H1 (cell line): ENCODE results near the gene GALNT18. TPM values are rescaled to one million over a fixed set of nuclear protein-coding genes. Genes with fewer than 3 reads are reported as not detected.

Experiments used
- CTCF ChIA-PET: fragments of 300-600 bp; sonication (Branson Sonifier 250); formaldehyde crosslinking; loops from one replicate; lab custom pipeline; 2021; ENCODE audit not compliant: partially characterized antibody; lab: Charles Lee
- POLR2A ChIA-PET: fragments of 300-600 bp; sonication (Branson Sonifier 250); formaldehyde crosslinking; loops from one replicate; lab custom pipeline; 2021; ENCODE audit warnings: inconsistent platforms; ENCODE audit not compliant: partially characterized antibody; lab: Charles Lee
- DNase-seq, 2 experiments: peaks; one replicate each; pipeline versions ENCODE4 v3.0.0 to v3.0.0-alpha.2; 2010 to 2022; ENCODE audit warnings: low spot score in 2 of 2, low read depth in 1 of 2, mixed read lengths in 1 of 2
- FAIRE-seq: peaks from 2 replicates; lab custom pipeline; 2011; peaks lifted over from hg19 to GRCh38; lab: Jason Lieb, UNC
- H2AFZ ChIP-seq: 2 replicates; pipeline ENCODE4 v1.8.1; 2012; ENCODE audit warnings: low read length, inconsistent platforms
- H2AK5ac ChIP-seq: 2 replicates; pipeline ENCODE4 v1.6.1; 2013; ENCODE audit warnings: low read depth, low read length
- H2BK120ac ChIP-seq: replicated peaks from 2 replicates; pipeline ENCODE3; 2013; ENCODE audit warnings: low read depth, low read length, inconsistent platforms
- H2BK12ac ChIP-seq: 2 replicates; pipeline ENCODE4 v1.6.1; 2013; ENCODE audit warnings: low read depth, low read length
- H2BK15ac ChIP-seq: 2 replicates; pipeline ENCODE4 v1.6.1; 2013; ENCODE audit warnings: low read length
- H2BK20ac ChIP-seq: 2 replicates; pipeline ENCODE4 v1.6.1; 2013; ENCODE audit warnings: low read length
- H2BK5ac ChIP-seq: 2 replicates; pipeline ENCODE4 v1.6.1; 2013; ENCODE audit warnings: low read depth, low read length
- H3K14ac ChIP-seq: 2 replicates; pipeline ENCODE4 v1.6.1; 2013; ENCODE audit warnings: inconsistent platforms; ENCODE audit not compliant: insufficient read length
- H3K18ac ChIP-seq: 2 replicates; pipeline ENCODE4 v1.6.1; 2013; ENCODE audit warnings: low read length; ENCODE audit errors: extremely low read depth
- H3K23ac ChIP-seq: 2 replicates; pipeline ENCODE4 v1.6.1; 2013; ENCODE audit warnings: inconsistent platforms; ENCODE audit not compliant: insufficient read length
- H3K23me2 ChIP-seq: 2 replicates; pipeline ENCODE4 v1.6.1; 2013; ENCODE audit warnings: low read depth, low read length
- H3K27ac ChIP-seq: 2 replicates; pipeline ENCODE4 v1.6.1; 2011; ENCODE audit warnings: low read depth, low read length, inconsistent platforms
- H3K27me3 ChIP-seq, 4 experiments: replicated peaks in 1 of 4; 1 replicate in 1 of 4; 2 replicates in 3 of 4; pipeline versions ENCODE4 v1.6.1 to v1.8.1; 2011 to 2013; ENCODE audit warnings: low read length in 3 of 4, mild to moderate bottlenecking in 3 of 4, inconsistent platforms in 2 of 4, mixed read lengths in 2 of 4, moderate library complexity in 1 of 4; ENCODE audit not compliant: control insufficient read depth in 3 of 4, insufficient read depth in 3 of 4; ENCODE audit errors: extremely low read depth in 1 of 4
- H3K36me3 ChIP-seq, 4 experiments: 2 replicates each; pipeline versions ENCODE4 v1.6.1 to v1.8.1; 2011 to 2013; ENCODE audit warnings: mild to moderate bottlenecking in 4 of 4, low read length in 3 of 4, moderate library complexity in 2 of 4, control low read depth in 1 of 4, inconsistent platforms in 1 of 4; ENCODE audit not compliant: insufficient read depth in 4 of 4, control insufficient read depth in 2 of 4
- H3K4ac ChIP-seq: replicated peaks from 2 replicates; pipeline ENCODE3; 2013; ENCODE audit warnings: low read length, low read depth, mixed read lengths, inconsistent platforms; ENCODE audit not compliant: insufficient read length
- H3K4me1 ChIP-seq, 4 experiments: replicated peaks in 1 of 4; 1 replicate in 1 of 4; 2 replicates in 3 of 4; pipeline versions ENCODE4 v1.6.1 to v1.8.1; 2011 to 2013; ENCODE audit warnings: low read length in 3 of 4, inconsistent platforms in 2 of 4, mixed read lengths in 1 of 4; ENCODE audit not compliant: insufficient read depth in 4 of 4, control insufficient read depth in 3 of 4
- H3K4me2 ChIP-seq, 2 experiments: 2 replicates each; pipeline versions ENCODE4 v1.6.1 to v1.8.1; 2011 to 2013; ENCODE audit warnings: low read depth in 2 of 2, low read length in 2 of 2, control low read depth in 1 of 2, inconsistent platforms in 1 of 2, mild to moderate bottlenecking in 1 of 2; ENCODE audit not compliant: insufficient read depth in 1 of 2
- H3K4me3 ChIP-seq, 4 experiments: fragments of 200-600, 300-600 bp in 1 of 4; sonication (generic), shearing (Covaris generic), sonication (Bioruptor Twin) in 1 of 4; 2 replicates each; pipeline versions ENCODE4 v1.5.1 to v1.8.1; 2011 to 2016; ENCODE audit warnings: low read length in 4 of 4, low read depth in 3 of 4, control low read depth in 2 of 4, inconsistent platforms in 2 of 4, mild to moderate bottlenecking in 2 of 4, mixed read lengths in 1 of 4, moderate library complexity in 1 of 4; ENCODE audit not compliant: insufficient read depth in 2 of 4; ENCODE audit errors: extremely low read depth in 1 of 4
- H3K56ac ChIP-seq: replicated peaks from 2 replicates; pipeline ENCODE3; 2013; ENCODE audit warnings: low read depth, mild to moderate bottlenecking, mixed read lengths, low read length, inconsistent platforms; ENCODE audit not compliant: insufficient read length
- H3K79me1 ChIP-seq: 2 replicates; pipeline ENCODE4 v1.6.1; 2013; ENCODE audit warnings: low read depth, low read length, control low read depth
- H3K79me2 ChIP-seq, 2 experiments: 2 replicates each; pipeline versions ENCODE4 v1.6.1 to v1.8.1; 2012 to 2013; ENCODE audit warnings: low read length in 2 of 2, mild to moderate bottlenecking in 2 of 2, inconsistent platforms in 1 of 2; ENCODE audit not compliant: insufficient read depth in 2 of 2, control insufficient read depth in 1 of 2
- H3K9ac ChIP-seq, 4 experiments: replicated peaks in 1 of 4; 1 replicate in 1 of 4; 2 replicates in 3 of 4; pipeline versions ENCODE4 v1.6.1 to v1.8.1; 2011 to 2013; ENCODE audit warnings: low read depth in 3 of 4, low read length in 3 of 4, control low read depth in 2 of 4, mild to moderate bottlenecking in 2 of 4, moderate library complexity in 2 of 4, inconsistent platforms in 1 of 4; ENCODE audit errors: extremely low read depth in 1 of 4
- H3K9me3 ChIP-seq, 2 experiments: 2 replicates each; pipeline versions ENCODE4 v1.6.1 to v1.8.1; 2012 to 2013; ENCODE audit warnings: mild to moderate bottlenecking in 2 of 2, moderate library complexity in 2 of 2, control low read depth in 1 of 2, inconsistent platforms in 1 of 2, low read depth in 1 of 2, low read length in 1 of 2, mixed read lengths in 1 of 2; ENCODE audit not compliant: insufficient read depth in 2 of 2
- H4K20me1 ChIP-seq, 2 experiments: replicated peaks in 1 of 2; 2 replicates each; pipeline versions ENCODE3 to v1.8.1; 2011 to 2013; ENCODE audit warnings: inconsistent platforms in 2 of 2, low read length in 2 of 2, mild to moderate bottlenecking in 1 of 2; ENCODE audit not compliant: insufficient read depth in 2 of 2, control insufficient read depth in 1 of 2
- H4K5ac ChIP-seq: 2 replicates; pipeline ENCODE4 v1.6.1; 2013; ENCODE audit warnings: low read length, low read depth, mixed read lengths, inconsistent platforms; ENCODE audit not compliant: insufficient read length
- H4K8ac ChIP-seq: 2 replicates; pipeline ENCODE4 v1.8.0; 2013; ENCODE audit warnings: mild to moderate bottlenecking, moderate library complexity, low read length, inconsistent platforms; ENCODE audit not compliant: insufficient read depth; ENCODE audit errors: extremely low read depth
- H4K91ac ChIP-seq: replicated peaks from 2 replicates; pipeline ENCODE3; 2013; ENCODE audit warnings: low read length, mixed read lengths, inconsistent platforms; ENCODE audit not compliant: insufficient read length
- ASH2L ChIP-seq: fragments of 200-600, 300-600 bp; sonication (generic); IDR thresholded peaks from one replicate; pipeline ENCODE4 v1.7.1; 2017; ENCODE audit warnings: low read length
- EZH2 ChIP-seq: fragments of 200-600 bp; sonication (generic); IDR thresholded peaks from 2 replicates; pipeline ENCODE4 v1.7.1; 2012; ENCODE audit warnings: low read depth, mild to moderate bottlenecking, moderate library complexity, low read length, inconsistent platforms; ENCODE audit not compliant: severe bottlenecking
- JUND ChIP-seq: IDR thresholded peaks from 2 replicates; pipeline ENCODE4 v1.6.1; 2011; ENCODE audit warnings: mild to moderate bottlenecking, improper control_type of control experiment, low read length
- KDM1A ChIP-seq: fragments of 200-600, 300-600 bp; sonication (generic); IDR thresholded peaks from 2 replicates; pipeline ENCODE4 v1.7.1; 2016; ENCODE audit warnings: mild to moderate bottlenecking, low read length, borderline replicate concordance
- RNF2 ChIP-seq: fragments of 200-900, 300-1000 bp; sonication (generic); IDR thresholded peaks from 2 replicates; pipeline ENCODE4 v1.7.1; 2016; ENCODE audit warnings: borderline replicate concordance, low read depth, mild to moderate bottlenecking, antibody characterized with exemption, low read length; ENCODE audit not compliant: poor library complexity, severe bottlenecking; ENCODE audit errors: missing control alignments
- TAF7 ChIP-seq: optimal IDR thresholded peaks from 2 replicates; pipeline ENCODE3; 2011; ENCODE audit warnings: low read depth, mild to moderate bottlenecking, inconsistent platforms, low read length, moderate library complexity, borderline replicate concordance
- WGBS, 2 experiments: shearing (Covaris generic) in 1 of 2; methylation state at CpG; one replicate each; pipeline versions ENCODE4 v1.1.6 to v1.1.7; 2013 to 2015; ENCODE audit warnings: low lambda C conversion rate in 2 of 2, mixed read lengths in 2 of 2, inconsistent platforms in 1 of 2, low coverage in 1 of 2, missing lambda C conversion rate in 1 of 2; ENCODE audit not compliant: insufficient replicate concordance in 2 of 2, insufficient coverage in 1 of 2, insufficient read length in 1 of 2; ENCODE audit errors: extremely low coverage in 1 of 2, missing lambda C conversion rate in 1 of 2; 5-methylcytosine and 5-hydroxymethylcytosine counted together
- polyA plus RNA-seq, 7 experiments: library from polyadenylated mRNA; depleted of rRNA in 3 of 7; stranded (reverse) in 5 of 7; unstranded in 2 of 7; fragments of >200 nt in 5 of 7; fragments of 200-250 nt in 2 of 7; gene quantifications; 1 replicate in 5 of 7; 2 replicates in 1 of 7; 4 replicates in 1 of 7; pipeline versions ENCODE4 v1.2.1 to v1.2.3, GENCODE V29; 2011 to 2013; ENCODE audit warnings: missing spikeins in 2 of 7, mixed read lengths in 2 of 7
- total RNA-seq: library from RNA; stranded (reverse); fragmentation: NEBNext Ultra II Directional; extraction: Animal tissue kit (Norgen Biotek cat#: 25700); gene quantifications from 2 replicates; pipeline ENCODE4 v1.2.1, GENCODE V29; 2021

Gene GALNT18
- total and polyA plus RNA-seq, 2 of the 8 experiments (the other 6 are each of a cell fraction or from before 2014, with no cell fraction given): 6.0 to 9.4 TPM

DNA sequence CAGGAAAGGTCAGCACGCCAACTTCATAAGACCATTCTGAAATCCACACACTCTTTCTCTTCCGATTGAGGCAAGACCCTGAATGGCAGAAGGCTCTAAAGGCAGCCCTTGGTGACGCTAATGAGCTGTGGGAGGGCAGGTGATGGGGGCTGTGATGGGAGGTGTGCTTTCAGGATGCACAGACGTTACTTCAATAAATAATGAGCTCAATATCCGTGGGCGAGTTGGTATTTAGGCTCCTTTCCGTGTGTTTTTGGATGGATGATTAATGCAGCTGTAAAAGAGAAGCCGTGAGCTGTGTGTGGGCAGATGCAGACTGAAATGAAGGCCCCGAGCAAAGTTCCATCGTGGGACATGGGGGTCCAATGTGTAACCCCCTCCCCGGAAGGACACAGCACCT is 138.2 kb downstream of the GALNT18 start:
- Histone ChIP-seq H3K36me3 (no peaks in the 10 kb centered on the region), H2AK5ac (no peak overlapping the region), H4K20me1 (no peaks in the 10 kb centered on the region), H2AFZ (no peak overlapping the region), H2BK5ac (no peak overlapping the region), H4K91ac (no peak overlapping the region), H2BK120ac (no peak overlapping the region), H3K18ac (no peak overlapping the region), H3K27me3 (no peaks in the 10 kb centered on the region), H3K23me2 (no peaks in the 10 kb centered on the region), H3K14ac (no peak overlapping the region), H3K4me3 (no peak overlapping the region), H4K8ac (no peak overlapping the region), H3K4ac (no peak overlapping the region), H3K9me3 (no peaks in the 10 kb centered on the region), H3K23ac (no peak overlapping the region), H3K56ac (no peak overlapping the region), H3K4me2 (no peak overlapping the region), H3K79me1 (no peaks in the 10 kb centered on the region), H3K79me2 (no peaks in the 10 kb centered on the region), H3K4me1 (peaks cover 0 to 3% (median 2%) of the 10 kb centered on the region in 4 experiments; a peak in 3 of 7 replicates), H3K27ac (no peak overlapping the region), H3K9ac (no peak overlapping the region), H2BK15ac (no peak overlapping the region), H4K5ac (no peak overlapping the region), H2BK20ac (no peak overlapping the region), H2BK12ac (no peak overlapping the region)
- CTCF ChIA-PET: interaction anchor here (0.6 to 1.5 kb wide), 7 partner anchors 15 to 304 kb away, joined by 3 to 5 read pairs (median 3); no protein-coding TSS in a partner anchor
- WGBS, 2 experiments: 91% methylated on average over 11 of the region's 11 CpGs; no CpG with 5 or more reads in 1 of the 2 experiments
- POLR2A ChIA-PET: no interaction called here
- FAIRE-seq (no peak), DNase-seq (no peak)
- TF ChIP-seq KDM1A (no peak), TAF7 (no peak), JUND (no peak), ASH2L (no peak), EZH2 (no peak), RNF2 (no peak)
